NCI-H748 (cell line): Measurements from ENCODE around the gene EVA1C.
"Not testable (repeated sequence)": the region's sequence is repeated elsewhere in the genome, so short reads cannot be mapped to it uniquely, and the experiment has no call there.

ENCODE experiments used
- DNase-seq: peaks from one replicate; lab custom pipeline; 2025; ENCODE audit not compliant: unreplicated experiment; lab: John Stamatoyannopoulos, UW

Gene EVA1C

GRCh38 chr21:32390537-32391224, 21.8 kb upstream of the EVA1C start:
- DNase-seq: not testable (repeated sequence)

- DNase-seq: no peak
These were observed 20.8 kb upstream of the EVA1C start for GRCh38 chr21:32391755-32392154.

- DNase-seq: peak; percentile 27
These were observed 20.1 kb upstream of the EVA1C start for GRCh38 chr21:32392299-32392879.

- DNase-seq: peak; percentile 80
These were observed 19.4 kb upstream of the EVA1C start, which contains the start of gene URB1 for GRCh38 chr21:32392880-32393676. Gene URB1, minus strand, starts transcription at chr21:32393012. Its CDS starts 102 bp downstream, at chr21:32392910.

- DNase-seq: no peak
These were observed 18.9 kb upstream of the EVA1C start for GRCh38 chr21:32393677-32394001.

- peak; percentile 65 for DNase-seq
These were observed 9.2 kb upstream of the EVA1C start for GRCh38 chr21:32403201-32403777.

GRCh38 chr21:32406405-32406804, 6.1 kb upstream of the EVA1C start:
- DNase-seq: no peak

- no peak for DNase-seq
These were observed 2.2 kb upstream of the EVA1C start for GRCh38 chr21:32410291-32410690.

- DNase-seq: no peak
These were observed 1.6 kb upstream of the EVA1C start for GRCh38 chr21:32410916-32411315.

- peak; percentile 79 for DNase-seq
These were observed 950 bp upstream of the EVA1C start for GRCh38 chr21:32411350-32412161.

- peak; percentile 77 for DNase-seq
These were observed 554 bp downstream of the EVA1C start for GRCh38 chr21:32413015-32413504.

GRCh38 chr21:32413697-32414578, 1.4 kb downstream of the EVA1C start:
- peak; percentile 53 for DNase-seq

- peak; percentile 16 for DNase-seq
These were observed 2.3 kb downstream of the EVA1C start for GRCh38 chr21:32414579-32415358.

GRCh38 chr21:32415451-32416398, 3.2 kb downstream of the EVA1C start:
- DNase-seq: no peak

GRCh38 chr21:32418146-32418545, 5.6 kb downstream of the EVA1C start:
- DNase-seq: no peak

GRCh38 chr21:32422064-32422463, 9.6 kb downstream of the EVA1C start:
- no peak for DNase-seq

- DNase-seq: no peak
These were observed 11.0 kb downstream of the EVA1C start for GRCh38 chr21:32423320-32424190.
